SK-N-SH treated with all-trans-retinoic acid at 6 μM for 48 hours (cell line): ENCODE results near the gene PIWIL1.

Source experiments
- PPARA ChIP-seq: fragments of 250-450 bp; sonication (Bioruptor Pico); IDR thresholded peaks from 2 replicates; pipeline ENCODE4 v1.5.0; 2020; ENCODE audit warnings: mild to moderate bottlenecking, borderline replicate concordance
- RARB ChIP-seq: fragments of 250-450 bp; sonication (Bioruptor Pico); IDR thresholded peaks from 2 replicates; pipeline ENCODE4 v1.8.0; 2021; ENCODE audit warnings: mild to moderate bottlenecking, moderate library complexity
- ZFP3 ChIP-seq: fragments of 250-450 bp; sonication (Bioruptor Pico); IDR thresholded peaks from 2 replicates; pipeline ENCODE4 v1.5.0; 2020; ENCODE audit warnings: mild to moderate bottlenecking, moderate library complexity
- ZNF70 ChIP-seq: fragments of 450-650 bp; formaldehyde crosslinking; IDR thresholded peaks from 2 replicates; pipeline ENCODE4 v1.5.0; 2020; ENCODE audit warnings: mild to moderate bottlenecking, moderate library complexity
- TF ChIP-seq, protein P1 (sequence below): fragments of 250-450 bp; sonication (Bioruptor Pico); IDR thresholded peaks from 2 replicates; pipeline ENCODE4 v1.8.0; 2020; ENCODE audit warnings: mild to moderate bottlenecking, moderate library complexity, borderline replicate concordance
- TF ChIP-seq, protein P2 (sequence below): fragments of 250-450 bp; sonication (Bioruptor Pico); IDR thresholded peaks from 2 replicates; pipeline ENCODE4 v1.5.1; 2020; ENCODE audit warnings: low read depth, mild to moderate bottlenecking, moderate library complexity

DNA sequence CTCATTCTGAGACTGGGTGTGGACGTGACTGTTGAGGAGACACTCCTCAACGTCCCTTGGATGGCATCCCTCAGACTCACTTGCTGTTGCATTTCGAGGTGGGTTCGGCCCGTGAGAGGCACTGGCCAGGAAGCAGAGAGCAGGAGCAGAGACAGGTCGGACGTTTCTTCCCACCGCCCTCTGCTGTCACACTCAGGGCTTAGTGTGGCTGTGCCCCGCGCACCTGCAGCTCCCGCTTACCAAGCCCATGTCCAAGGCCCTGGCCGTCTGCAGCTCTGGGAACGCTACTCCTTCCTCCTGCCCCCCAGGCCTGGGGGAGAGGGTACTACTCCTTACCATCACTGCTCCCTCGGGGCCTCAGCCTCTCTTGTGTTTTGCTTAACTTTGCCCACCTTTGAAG lies 29.8 kb upstream of the PIWIL1 start:
- TF ChIP-seq, protein P1, sequence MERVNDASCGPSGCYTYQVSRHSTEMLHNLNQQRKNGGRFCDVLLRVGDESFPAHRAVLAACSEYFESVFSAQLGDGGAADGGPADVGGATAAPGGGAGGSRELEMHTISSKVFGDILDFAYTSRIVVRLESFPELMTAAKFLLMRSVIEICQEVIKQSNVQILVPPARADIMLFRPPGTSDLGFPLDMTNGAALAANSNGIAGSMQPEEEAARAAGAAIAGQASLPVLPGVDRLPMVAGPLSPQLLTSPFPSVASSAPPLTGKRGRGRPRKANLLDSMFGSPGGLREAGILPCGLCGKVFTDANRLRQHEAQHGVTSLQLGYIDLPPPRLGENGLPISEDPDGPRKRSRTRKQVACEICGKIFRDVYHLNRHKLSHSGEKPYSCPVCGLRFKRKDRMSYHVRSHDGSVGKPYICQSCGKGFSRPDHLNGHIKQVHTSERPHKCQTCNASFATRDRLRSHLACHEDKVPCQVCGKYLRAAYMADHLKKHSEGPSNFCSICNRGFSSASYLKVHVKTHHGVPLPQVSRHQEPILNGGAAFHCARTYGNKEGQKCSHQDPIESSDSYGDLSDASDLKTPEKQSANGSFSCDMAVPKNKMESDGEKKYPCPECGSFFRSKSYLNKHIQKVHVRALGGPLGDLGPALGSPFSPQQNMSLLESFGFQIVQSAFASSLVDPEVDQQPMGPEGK (CRISPR knock-in tag): no peak
- TF ChIP-seq ZFP3 (CRISPR knock-in tag) (no peak), ZNF70 (CRISPR knock-in tag) (no peak), PPARA (CRISPR knock-in tag) (no peak), RARB (CRISPR knock-in tag) (no peak)
- TF ChIP-seq, protein P2, sequence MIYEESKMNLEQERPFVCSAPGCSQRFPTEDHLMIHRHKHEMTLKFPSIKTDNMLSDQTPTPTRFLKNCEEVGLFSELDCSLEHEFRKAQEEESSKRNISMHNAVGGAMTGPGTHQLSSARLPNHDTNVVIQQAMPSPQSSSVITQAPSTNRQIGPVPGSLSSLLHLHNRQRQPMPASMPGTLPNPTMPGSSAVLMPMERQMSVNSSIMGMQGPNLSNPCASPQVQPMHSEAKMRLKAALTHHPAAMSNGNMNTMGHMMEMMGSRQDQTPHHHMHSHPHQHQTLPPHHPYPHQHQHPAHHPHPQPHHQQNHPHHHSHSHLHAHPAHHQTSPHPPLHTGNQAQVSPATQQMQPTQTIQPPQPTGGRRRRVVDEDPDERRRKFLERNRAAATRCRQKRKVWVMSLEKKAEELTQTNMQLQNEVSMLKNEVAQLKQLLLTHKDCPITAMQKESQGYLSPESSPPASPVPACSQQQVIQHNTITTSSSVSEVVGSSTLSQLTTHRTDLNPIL: no peak
